GM23338 (cell line): ENCODE measurements around the gene PXDN. TPM values are rescaled to one million over a fixed set of nuclear protein-coding genes. Genes with fewer than 3 reads are reported as not detected.

Experiments used
- ATAC-seq: fragments of 200-7000 bp; cut with Tn5 transposase; 3 replicates; pipeline ENCODE4 v1.9.1; 2020
- DNase-seq: peaks from one replicate; pipeline ENCODE4 v3.0.0-alpha.2; 2015; ENCODE audit warnings: low spot score
- H2AFZ ChIP-seq: fragments of 200-600 bp; sonication (generic); 2 replicates; pipeline ENCODE4 v1.8.0; 2016; ENCODE audit warnings: antibody characterized with exemption, mild to moderate bottlenecking, moderate library complexity
- H3F3A ChIP-seq: fragments of 200-600 bp; sonication (generic); replicated peaks from 2 replicates; pipeline ENCODE4 v1.8.0; 2017; ENCODE audit warnings: antibody characterized with exemption, mixed run types, low read depth
- H3K27ac ChIP-seq: fragments of 200-600 bp; sonication (generic); 2 replicates; pipeline ENCODE4 v1.6.1; 2016; ENCODE audit warnings: low read depth
- H3K27me3 ChIP-seq: fragments of 200-600 bp; sonication (generic); 2 replicates; pipeline ENCODE4 v1.8.0; 2016; ENCODE audit warnings: mild to moderate bottlenecking, mixed run types, moderate library complexity; ENCODE audit not compliant: insufficient read depth
- H3K36me3 ChIP-seq: fragments of 200-600 bp; sonication (generic); 2 replicates; pipeline ENCODE4 v1.8.0; 2016; ENCODE audit warnings: mild to moderate bottlenecking; ENCODE audit not compliant: insufficient read depth
- H3K4me1 ChIP-seq: fragments of 200-600 bp; sonication (generic); 2 replicates; pipeline ENCODE4 v1.8.0; 2016; ENCODE audit warnings: mild to moderate bottlenecking, moderate library complexity; ENCODE audit not compliant: insufficient read depth
- H3K4me2 ChIP-seq: fragments of 200-600 bp; sonication (generic); 2 replicates; pipeline ENCODE4 v1.7.1; 2017; ENCODE audit warnings: mixed run types
- H3K4me3 ChIP-seq: fragments of 200-600 bp; sonication (generic); 2 replicates; pipeline ENCODE4 v1.6.1; 2016; ENCODE audit warnings: mixed run types
- H3K79me2 ChIP-seq: fragments of 200-600 bp; sonication (generic); replicated peaks from 2 replicates; pipeline ENCODE4 v1.8.0; 2017; ENCODE audit warnings: mild to moderate bottlenecking; ENCODE audit not compliant: insufficient read depth
- H3K9me2 ChIP-seq: fragments of 200-600 bp; sonication (generic); 2 replicates; pipeline ENCODE4 v1.8.0; 2017; ENCODE audit not compliant: insufficient read depth
- H4K20me1 ChIP-seq: fragments of 200-600 bp; sonication (generic); replicated peaks from 2 replicates; pipeline ENCODE4 v1.8.0; 2017; ENCODE audit warnings: mild to moderate bottlenecking; ENCODE audit not compliant: insufficient read depth
- H3K27ac Mint-ChIP-seq: 2 replicates; pipeline ENCODE4 v1.8.0; 2020; ENCODE audit warnings: inconsistent platforms, mild to moderate bottlenecking, moderate library complexity, mixed read lengths
- H3K27me3 Mint-ChIP-seq: 3 replicates; pipeline ENCODE4 v1.8.0; 2022; ENCODE audit warnings: low read depth, mild to moderate bottlenecking, moderate library complexity, mixed read lengths, inconsistent platforms; ENCODE audit not compliant: insufficient read depth, poor library complexity
- H3K36me3 Mint-ChIP-seq: 3 replicates; pipeline ENCODE4 v1.8.0; 2021; ENCODE audit warnings: low read depth, mild to moderate bottlenecking, inconsistent platforms, moderate library complexity, mixed read lengths
- H3K4me1 Mint-ChIP-seq: 3 replicates; pipeline ENCODE4 v1.8.0; 2020; ENCODE audit warnings: mild to moderate bottlenecking, inconsistent platforms, mixed read lengths
- H3K4me3 Mint-ChIP-seq: 3 replicates; pipeline ENCODE4 v1.8.0; 2021; ENCODE audit warnings: moderate library complexity, mild to moderate bottlenecking, inconsistent platforms, mixed read lengths
- H3K9me3 Mint-ChIP-seq: 3 replicates; pipeline ENCODE4 v1.8.0; 2020; ENCODE audit warnings: moderate library complexity, mild to moderate bottlenecking, inconsistent platforms, mixed read lengths
- EZH2 ChIP-seq: fragments of 200-600 bp; sonication (generic); IDR thresholded peaks from one replicate; pipeline ENCODE4 v1.8.0; 2017; ENCODE audit warnings: antibody characterized with exemption, mild to moderate bottlenecking, low read depth; ENCODE audit not compliant: unreplicated experiment
- EZH2phosphoT487 ChIP-seq: fragments of 200-600 bp; sonication (generic); IDR thresholded peaks from one replicate; pipeline ENCODE4 v1.8.1; 2018; ENCODE audit warnings: antibody characterized with exemption; ENCODE audit not compliant: unreplicated experiment
- POLR2AphosphoS5 ChIP-seq: IDR thresholded peaks from 2 replicates; pipeline ENCODE4 v1.6.1; 2016; ENCODE audit warnings: antibody characterized with exemption, low read depth
- ZNF114 ChIP-seq: fragments of 250-450 bp; sonication (Bioruptor Pico); IDR thresholded peaks from 2 replicates; pipeline ENCODE4 v1.5.0; 2020; ENCODE audit warnings: mild to moderate bottlenecking, moderate library complexity
- ZNF331 ChIP-seq: fragments of 250-450 bp; sonication (Bioruptor Pico); IDR thresholded peaks from 2 replicates; pipeline ENCODE4 v1.5.0; 2020; ENCODE audit warnings: low read depth, mild to moderate bottlenecking, moderate library complexity
- polyA plus RNA-seq: library from polyadenylated mRNA; unstranded; fragments of >200 nt; fragmentation: Nextera tagmentation; extraction: Ambion mirVana; gene quantifications from 2 replicates; pipeline ENCODE4 v1.2.1, GENCODE V29; 2016
- total RNA-seq: library from RNA; depleted of rRNA; stranded (reverse); fragments of >200 nt; shearing (Covaris generic); gene quantifications from 2 replicates; pipeline ENCODE4 v1.2.3, GENCODE V29; 2014
- TF ChIP-seq, protein P1 (sequence below): fragments of 250-450 bp; sonication (Bioruptor Pico); IDR thresholded peaks from 2 replicates; pipeline ENCODE4 v1.5.0; 2020; ENCODE audit warnings: mild to moderate bottlenecking, moderate library complexity
- TF ChIP-seq, protein P2 (sequence below): IDR thresholded peaks from one replicate; pipeline ENCODE4 v1.6.1; 2018; ENCODE audit warnings: antibody characterized with exemption; ENCODE audit not compliant: unreplicated experiment
- TF ChIP-seq, protein P3 (sequence below), 2 experiments: fragments of 200-600 bp in 1 of 2; sonication (generic) in 1 of 2; conservative IDR thresholded peaks; 2 replicates each; pipeline versions ENCODE4 v1.5.1 to v1.6.1; 2016 to 2017; ENCODE audit warnings: antibody characterized with exemption in 2 of 2, low read depth in 2 of 2, mild to moderate bottlenecking in 2 of 2, moderate library complexity in 1 of 2

The PXDN gene
- total and polyA plus RNA-seq, 2 experiments from 2014 or later = 42.2 to 225 TPM

DNA sequence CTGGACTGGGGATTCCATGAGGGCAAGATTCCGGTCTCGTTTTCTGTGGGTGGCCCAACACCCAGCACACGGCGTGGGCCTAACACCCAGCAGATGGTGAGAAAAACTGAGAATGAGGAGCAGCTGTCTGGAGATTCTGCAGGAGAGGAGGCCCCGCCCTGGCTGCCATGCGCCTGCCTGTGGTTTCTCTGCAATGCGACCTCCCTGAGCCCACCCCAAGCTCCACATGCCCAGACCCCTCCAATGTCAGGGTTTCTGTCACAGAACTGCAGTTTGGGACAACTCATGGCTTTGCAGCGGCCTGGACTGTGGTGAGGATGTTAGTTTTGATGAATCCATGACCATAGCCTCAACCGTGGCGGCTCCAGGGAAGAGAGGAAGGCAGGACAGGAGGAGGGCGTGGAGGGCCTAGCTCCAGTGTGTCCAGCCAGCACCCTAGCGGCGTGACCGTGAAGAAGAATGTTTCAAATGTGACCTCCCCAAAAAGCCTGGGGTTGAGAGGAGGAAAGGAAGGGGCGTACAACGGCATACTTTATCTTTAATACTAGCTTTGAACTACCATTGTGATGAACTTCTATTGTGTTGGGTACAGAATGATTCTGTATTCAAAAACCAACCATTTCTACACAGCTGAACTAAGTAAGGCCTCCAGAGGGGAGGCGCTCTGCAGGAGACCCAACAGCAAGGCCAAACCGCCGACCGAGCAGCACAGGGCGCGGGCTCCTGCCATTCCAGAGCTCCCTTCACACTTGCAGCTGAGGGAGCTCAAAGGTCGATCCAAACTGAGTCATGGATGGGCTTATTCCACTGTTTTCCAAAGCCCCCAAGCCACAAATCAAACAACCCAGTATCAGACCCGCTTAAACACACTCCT lies 3.4 kb downstream of the PXDN start (continued):
- TF ChIP-seq, protein P1, sequence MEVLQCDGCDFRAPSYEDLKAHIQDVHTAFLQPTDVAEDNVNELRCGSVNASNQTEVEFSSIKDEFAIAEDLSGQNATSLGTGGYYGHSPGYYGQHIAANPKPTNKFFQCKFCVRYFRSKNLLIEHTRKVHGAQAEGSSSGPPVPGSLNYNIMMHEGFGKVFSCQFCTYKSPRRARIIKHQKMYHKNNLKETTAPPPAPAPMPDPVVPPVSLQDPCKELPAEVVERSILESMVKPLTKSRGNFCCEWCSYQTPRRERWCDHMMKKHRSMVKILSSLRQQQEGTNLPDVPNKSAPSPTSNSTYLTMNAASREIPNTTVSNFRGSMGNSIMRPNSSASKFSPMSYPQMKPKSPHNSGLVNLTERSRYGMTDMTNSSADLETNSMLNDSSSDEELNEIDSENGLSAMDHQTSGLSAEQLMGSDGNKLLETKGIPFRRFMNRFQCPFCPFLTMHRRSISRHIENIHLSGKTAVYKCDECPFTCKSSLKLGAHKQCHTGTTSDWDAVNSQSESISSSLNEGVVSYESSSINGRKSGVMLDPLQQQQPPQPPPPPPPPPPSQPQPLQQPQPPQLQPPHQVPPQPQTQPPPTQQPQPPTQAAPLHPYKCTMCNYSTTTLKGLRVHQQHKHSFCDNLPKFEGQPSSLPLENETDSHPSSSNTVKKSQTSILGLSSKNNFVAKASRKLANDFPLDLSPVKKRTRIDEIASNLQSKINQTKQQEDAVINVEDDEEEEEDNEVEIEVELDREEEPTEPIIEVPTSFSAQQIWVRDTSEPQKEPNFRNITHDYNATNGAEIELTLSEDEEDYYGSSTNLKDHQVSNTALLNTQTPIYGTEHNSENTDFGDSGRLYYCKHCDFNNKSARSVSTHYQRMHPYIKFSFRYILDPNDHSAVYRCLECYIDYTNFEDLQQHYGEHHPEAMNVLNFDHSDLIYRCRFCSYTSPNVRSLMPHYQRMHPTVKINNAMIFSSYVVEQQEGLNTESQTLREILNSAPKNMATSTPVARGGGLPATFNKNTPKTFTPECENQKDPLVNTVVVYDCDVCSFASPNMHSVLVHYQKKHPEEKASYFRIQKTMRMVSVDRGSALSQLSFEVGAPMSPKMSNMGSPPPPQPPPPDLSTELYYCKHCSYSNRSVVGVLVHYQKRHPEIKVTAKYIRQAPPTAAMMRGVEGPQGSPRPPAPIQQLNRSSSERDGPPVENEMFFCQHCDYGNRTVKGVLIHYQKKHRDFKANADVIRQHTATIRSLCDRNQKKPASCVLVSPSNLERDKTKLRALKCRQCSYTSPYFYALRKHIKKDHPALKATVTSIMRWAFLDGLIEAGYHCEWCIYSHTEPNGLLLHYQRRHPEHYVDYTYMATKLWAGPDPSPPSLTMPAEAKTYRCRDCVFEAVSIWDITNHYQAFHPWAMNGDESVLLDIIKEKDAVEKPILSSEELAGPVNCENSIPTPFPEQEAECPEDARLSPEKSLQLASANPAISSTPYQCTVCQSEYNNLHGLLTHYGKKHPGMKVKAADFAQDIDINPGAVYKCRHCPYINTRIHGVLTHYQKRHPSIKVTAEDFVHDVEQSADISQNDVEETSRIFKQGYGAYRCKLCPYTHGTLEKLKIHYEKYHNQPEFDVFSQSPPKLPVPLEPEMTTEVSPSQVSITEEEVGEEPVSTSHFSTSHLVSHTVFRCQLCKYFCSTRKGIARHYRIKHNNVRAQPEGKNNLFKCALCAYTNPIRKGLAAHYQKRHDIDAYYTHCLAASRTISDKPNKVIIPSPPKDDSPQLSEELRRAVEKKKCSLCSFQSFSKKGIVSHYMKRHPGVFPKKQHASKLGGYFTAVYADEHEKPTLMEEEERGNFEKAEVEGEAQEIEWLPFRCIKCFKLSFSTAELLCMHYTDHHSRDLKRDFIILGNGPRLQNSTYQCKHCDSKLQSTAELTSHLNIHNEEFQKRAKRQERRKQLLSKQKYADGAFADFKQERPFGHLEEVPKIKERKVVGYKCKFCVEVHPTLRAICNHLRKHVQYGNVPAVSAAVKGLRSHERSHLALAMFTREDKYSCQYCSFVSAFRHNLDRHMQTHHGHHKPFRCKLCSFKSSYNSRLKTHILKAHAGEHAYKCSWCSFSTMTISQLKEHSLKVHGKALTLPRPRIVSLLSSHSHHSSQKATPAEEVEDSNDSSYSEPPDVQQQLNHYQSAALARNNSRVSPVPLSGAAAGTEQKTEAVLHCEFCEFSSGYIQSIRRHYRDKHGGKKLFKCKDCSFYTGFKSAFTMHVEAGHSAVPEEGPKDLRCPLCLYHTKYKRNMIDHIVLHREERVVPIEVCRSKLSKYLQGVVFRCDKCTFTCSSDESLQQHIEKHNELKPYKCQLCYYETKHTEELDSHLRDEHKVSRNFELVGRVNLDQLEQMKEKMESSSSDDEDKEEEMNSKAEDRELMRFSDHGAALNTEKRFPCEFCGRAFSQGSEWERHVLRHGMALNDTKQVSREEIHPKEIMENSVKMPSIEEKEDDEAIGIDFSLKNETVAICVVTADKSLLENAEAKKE (CRISPR knock-in tag) = no peak
- TF ChIP-seq ZNF114 = no peak

DNA sequence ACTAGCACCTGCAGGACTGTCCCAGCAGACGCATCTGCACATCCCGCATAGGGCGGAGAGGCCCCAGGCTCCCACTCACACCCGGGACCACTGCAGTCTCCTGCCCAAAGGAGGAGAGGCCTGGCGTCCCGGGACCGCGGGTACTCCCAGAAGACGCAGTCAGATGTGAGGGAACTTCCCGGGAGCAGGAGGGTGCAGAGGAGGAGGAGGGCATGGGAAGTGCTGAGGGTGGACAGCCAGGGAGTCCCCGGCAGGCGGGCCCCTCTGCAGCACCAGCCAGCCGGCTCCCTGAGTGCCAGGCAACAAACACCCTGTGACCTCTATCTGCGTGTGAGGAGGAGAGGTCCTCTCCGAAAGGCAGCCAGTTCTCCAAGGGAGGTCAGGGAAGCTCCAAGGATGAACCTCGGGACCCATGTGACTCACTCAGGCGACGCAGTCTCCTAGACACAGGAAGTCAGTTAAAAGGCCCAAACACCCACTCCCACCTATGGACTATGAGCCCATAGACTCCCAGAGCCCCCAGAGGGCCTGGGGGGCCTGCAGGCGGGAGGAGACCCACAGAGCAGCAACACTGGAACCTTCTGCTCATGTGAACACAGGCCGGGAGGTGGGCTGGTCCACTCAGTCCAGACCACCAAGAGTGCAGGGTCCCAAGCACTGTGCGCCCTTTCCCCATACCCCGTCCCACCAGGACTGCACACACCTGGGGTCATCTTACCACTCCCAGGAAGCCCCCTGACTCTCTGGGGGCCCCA lies 4.2 kb downstream of the PXDN start:
- peaks cover 31% of the 10 kb centered on the region for H4K20me1 ChIP-seq
- TF ChIP-seq EZH2phosphoT487 (no peak), POLR2AphosphoS5 (no peak), ZNF331 (CRISPR knock-in tag) (no peak), EZH2 (no peak)
- TF ChIP-seq, protein P2, sequence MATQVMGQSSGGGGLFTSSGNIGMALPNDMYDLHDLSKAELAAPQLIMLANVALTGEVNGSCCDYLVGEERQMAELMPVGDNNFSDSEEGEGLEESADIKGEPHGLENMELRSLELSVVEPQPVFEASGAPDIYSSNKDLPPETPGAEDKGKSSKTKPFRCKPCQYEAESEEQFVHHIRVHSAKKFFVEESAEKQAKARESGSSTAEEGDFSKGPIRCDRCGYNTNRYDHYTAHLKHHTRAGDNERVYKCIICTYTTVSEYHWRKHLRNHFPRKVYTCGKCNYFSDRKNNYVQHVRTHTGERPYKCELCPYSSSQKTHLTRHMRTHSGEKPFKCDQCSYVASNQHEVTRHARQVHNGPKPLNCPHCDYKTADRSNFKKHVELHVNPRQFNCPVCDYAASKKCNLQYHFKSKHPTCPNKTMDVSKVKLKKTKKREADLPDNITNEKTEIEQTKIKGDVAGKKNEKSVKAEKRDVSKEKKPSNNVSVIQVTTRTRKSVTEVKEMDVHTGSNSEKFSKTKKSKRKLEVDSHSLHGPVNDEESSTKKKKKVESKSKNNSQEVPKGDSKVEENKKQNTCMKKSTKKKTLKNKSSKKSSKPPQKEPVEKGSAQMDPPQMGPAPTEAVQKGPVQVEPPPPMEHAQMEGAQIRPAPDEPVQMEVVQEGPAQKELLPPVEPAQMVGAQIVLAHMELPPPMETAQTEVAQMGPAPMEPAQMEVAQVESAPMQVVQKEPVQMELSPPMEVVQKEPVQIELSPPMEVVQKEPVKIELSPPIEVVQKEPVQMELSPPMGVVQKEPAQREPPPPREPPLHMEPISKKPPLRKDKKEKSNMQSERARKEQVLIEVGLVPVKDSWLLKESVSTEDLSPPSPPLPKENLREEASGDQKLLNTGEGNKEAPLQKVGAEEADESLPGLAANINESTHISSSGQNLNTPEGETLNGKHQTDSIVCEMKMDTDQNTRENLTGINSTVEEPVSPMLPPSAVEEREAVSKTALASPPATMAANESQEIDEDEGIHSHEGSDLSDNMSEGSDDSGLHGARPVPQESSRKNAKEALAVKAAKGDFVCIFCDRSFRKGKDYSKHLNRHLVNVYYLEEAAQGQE = no peak
- TF ChIP-seq, protein P3, sequence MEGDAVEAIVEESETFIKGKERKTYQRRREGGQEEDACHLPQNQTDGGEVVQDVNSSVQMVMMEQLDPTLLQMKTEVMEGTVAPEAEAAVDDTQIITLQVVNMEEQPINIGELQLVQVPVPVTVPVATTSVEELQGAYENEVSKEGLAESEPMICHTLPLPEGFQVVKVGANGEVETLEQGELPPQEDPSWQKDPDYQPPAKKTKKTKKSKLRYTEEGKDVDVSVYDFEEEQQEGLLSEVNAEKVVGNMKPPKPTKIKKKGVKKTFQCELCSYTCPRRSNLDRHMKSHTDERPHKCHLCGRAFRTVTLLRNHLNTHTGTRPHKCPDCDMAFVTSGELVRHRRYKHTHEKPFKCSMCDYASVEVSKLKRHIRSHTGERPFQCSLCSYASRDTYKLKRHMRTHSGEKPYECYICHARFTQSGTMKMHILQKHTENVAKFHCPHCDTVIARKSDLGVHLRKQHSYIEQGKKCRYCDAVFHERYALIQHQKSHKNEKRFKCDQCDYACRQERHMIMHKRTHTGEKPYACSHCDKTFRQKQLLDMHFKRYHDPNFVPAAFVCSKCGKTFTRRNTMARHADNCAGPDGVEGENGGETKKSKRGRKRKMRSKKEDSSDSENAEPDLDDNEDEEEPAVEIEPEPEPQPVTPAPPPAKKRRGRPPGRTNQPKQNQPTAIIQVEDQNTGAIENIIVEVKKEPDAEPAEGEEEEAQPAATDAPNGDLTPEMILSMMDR (conservative IDR thresholded peaks at IDR 0.05; ENCODE audit: low read depth in 2 of 2) = no peak

More for the DNA sequence above, 4.2 kb downstream of the PXDN start:
- Histone ChIP-seq H3K9me2 (no peaks in the 10 kb centered on the region), H3F3A (no peaks in the 10 kb centered on the region), H3K36me3 (no peaks in the 10 kb centered on the region), H3K27ac (no peak overlapping the region), H3K79me2 (peaks cover 79% of the 10 kb centered on the region), H3K4me1 (peaks cover 22% of the 10 kb centered on the region), H3K4me3 (no peak overlapping the region), H3K27me3 (peaks cover 5% of the 10 kb centered on the region; the same call in 1 of the 2 replicates), H3K4me2 (no peak overlapping the region; the same call in 1 of the 2 replicates), H2AFZ (no peak overlapping the region)
- no peak for DNase-seq
- Mint-ChIP-seq H3K9me3 (peaks cover 12% of the 10 kb centered on the region; the same call in 2 of the 3 replicates), H3K27me3 (peaks cover 16% of the 10 kb centered on the region), H3K4me3 (no peak overlapping the region), H3K36me3 (peaks cover 29% of the 10 kb centered on the region), H3K4me1 (peaks cover 30% of the 10 kb centered on the region), H3K27ac (no peak overlapping the region)
- ATAC-seq = no peak
